HG03575 (cell line): ENCODE data around the gene DYSF.
"Not testable (repeated sequence)": the region's sequence is repeated elsewhere in the genome, so short reads cannot be mapped to it uniquely, and the experiment has no call there.

Source experiments
- ATAC-seq: cut with Tn5 transposase; IDR thresholded peaks from one replicate; pipeline ENCODE4 v1.9.1; 2021; ENCODE audit not compliant: unreplicated experiment, insufficient number of reproducible peaks, low FRiP score; ENCODE audit errors: extremely low read depth

DYSF gene

GRCh38 chr2:71453404-71454220 is at the start of gene DYSF:
DYSF (plus strand) TSS chr2:71453561.
- no peak for ATAC-seq

GRCh38 chr2:71409611-71410010 is 43.8 kb upstream of the DYSF start:
- no peak for ATAC-seq

- no peak for ATAC-seq
These were observed 42.7 kb upstream of the DYSF start for GRCh38 chr2:71410696-71411095.

- ATAC-seq, result not testable (repeated sequence)
These were observed 36.5 kb upstream of the DYSF start for GRCh38 chr2:71416866-71417265.

DNA sequence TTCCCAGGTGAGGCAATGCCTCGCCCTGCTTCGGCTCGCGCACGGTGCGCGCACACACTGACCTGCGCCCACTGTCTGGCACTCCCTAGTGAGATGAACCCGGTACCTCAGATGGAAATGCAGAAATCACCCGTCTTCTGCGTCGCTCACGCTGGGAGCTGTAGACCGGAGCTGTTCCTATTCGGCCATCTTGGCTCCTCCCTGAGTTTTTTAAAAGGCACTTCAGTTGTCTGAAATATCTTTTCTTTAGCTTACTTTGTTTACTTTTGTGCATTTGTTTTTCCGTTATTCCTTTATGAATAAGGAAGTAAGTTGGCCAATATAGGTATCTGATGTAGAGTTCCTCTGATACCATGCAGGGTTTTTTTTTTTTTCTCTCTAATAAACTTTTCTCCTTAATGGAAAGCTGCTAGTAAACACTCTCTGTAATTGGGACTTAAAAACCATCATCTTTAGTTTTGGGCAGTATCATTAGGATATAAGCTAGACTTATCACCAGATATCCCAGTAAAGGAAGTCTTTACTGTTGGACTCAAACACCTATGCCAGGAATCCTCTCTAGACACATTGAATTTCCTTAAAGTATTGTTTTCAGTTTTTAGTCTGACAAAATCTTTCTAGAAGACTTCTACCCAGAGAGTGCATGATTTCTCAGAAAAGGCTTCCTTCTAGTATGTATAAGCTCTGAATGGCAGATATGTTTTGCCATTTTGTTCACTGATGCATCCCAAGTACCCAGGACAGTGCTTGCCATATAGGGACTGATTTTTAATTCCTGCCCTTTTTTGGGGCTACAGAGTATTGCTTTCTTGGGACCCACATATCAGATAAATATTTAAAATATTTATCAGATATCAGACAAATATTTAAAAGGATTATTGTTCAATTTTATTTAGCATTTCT is 35.8 kb upstream of the DYSF start:
- ATAC-seq, result no peak

GRCh38 chr2:71419145-71419544 is 34.2 kb upstream of the DYSF start:
- no peak for ATAC-seq

DNA sequence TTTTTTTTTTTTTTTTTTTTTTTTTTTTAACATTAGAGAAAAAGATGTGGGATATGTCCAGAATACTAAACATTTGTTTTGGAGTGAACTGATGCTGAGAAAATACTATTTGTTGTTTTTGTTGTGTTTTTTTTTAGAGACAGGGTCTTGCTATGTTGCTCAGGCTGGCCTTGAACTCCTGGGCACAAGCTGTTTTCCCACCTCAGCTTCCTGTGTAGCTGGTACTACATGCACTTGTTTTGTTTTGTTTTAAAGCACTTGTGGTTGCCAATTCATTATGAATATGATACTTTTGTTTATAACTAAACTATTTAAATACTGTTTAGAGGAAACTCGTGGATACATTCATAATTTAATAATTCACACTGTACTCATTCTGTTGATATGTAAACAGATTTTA is 33.4 kb upstream of the DYSF start:
- no peak for ATAC-seq

DNA sequence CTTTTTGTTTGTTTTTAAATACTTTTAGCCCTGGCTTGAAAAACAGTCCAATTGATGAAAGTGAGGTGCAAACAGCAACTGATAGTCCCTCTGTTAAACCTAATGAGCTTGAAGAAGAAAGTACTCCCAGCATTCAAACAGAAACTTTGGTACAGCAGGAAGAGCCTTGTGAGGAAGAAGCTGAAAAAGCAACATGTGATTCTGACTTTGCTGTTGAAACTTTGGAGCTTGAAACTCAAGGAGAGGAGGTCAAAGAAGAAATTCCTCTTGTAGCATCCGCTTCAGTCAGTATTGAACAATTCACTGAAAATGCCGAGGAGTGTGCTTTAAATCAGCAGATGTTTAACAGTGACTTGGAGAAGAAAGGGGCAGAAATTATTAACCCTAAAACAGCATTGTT is 30.6 kb upstream of the DYSF start:
- ATAC-seq, result no peak

DNA sequence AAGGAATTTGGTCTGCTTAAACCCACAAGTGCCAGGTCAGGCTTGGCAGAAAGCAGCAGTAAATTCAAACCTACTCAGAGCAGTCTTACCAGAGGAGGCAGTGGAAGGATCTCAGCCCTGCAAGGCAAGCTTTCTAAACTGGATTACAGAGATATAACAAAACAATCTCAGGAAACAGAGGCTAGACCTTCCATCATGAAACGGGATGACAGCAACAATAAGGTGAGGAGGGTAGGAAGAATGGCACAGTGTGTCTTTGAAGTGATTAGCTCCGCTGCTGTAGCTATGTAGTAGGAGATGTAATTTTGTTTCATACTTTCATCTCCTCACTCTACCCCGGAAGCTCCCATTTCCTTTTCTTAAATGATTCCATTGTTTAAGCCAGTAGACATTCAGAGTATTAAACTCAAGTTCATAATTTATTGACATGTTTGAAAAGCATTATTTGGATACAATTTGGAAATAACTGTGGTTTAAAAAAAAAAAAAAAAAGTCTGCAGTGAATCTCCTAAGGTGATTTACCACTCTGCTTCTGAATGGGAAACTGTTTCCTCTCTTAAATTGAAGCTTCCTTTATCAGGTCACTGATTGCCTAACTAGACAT is 29.4 kb upstream of the DYSF start:
- ATAC-seq, result no peak

GRCh38 chr2:71426721-71427120 is 26.6 kb upstream of the DYSF start:
- no peak for ATAC-seq

- ATAC-seq, result no peak
These were observed 24.6 kb upstream of the DYSF start for GRCh38 chr2:71428472-71429383.

GRCh38 chr2:71445142-71445541 is 8.2 kb upstream of the DYSF start:
- not testable (repeated sequence) for ATAC-seq

DNA sequence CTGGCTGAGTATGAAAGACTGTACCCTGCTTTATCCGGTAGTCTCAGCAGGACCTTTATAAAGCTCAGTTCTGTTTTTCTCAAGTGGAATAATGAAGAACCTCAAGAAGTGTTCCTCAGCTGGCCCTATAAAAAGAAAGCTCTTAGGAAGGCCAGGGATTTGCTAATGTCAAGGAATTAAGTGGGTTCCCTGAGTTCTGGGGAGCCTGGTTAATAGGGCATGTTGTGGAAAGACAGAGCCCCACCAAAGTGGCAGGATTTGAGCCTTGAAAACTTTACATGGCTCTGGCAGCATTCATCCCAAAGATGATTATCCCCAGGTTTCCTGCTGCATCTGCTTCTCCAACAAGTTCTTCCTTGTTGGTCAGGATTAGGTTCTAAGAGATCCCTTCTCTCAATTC is 6.9 kb upstream of the DYSF start:
- no peak for ATAC-seq

GRCh38 chr2:71449343-71449742 is 4.0 kb upstream of the DYSF start:
- no peak for ATAC-seq

GRCh38 chr2:71451705-71452104 is 1.7 kb upstream of the DYSF start:
- ATAC-seq, result no peak

DNA sequence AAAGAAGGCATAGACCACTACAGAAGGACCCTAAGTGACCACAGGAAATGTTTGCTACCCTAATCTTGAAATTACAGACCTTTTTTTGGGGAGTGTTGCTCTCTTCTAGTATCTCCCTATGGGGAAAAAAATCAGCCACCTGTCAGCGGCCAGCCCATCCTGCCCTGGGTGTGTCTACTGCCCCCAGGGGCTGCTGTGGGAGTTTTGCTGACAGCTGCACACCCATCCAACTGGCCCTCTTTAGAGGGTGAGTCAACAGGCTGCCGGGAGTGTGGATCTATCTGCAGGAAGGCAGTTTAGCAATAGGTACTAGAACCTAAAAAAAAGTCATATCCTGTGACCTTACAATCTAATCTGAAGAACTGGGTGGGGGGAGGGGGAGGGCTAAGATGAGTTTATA is 796 bp upstream of the DYSF start:
- no peak for ATAC-seq

- ATAC-seq, result no peak
These were observed 1.1 kb downstream of the DYSF start for GRCh38 chr2:71454221-71455010.
